Upper lobe of left lung (tissue), 6 donors: ENCODE results near the gene PACS1. TPM values are rescaled to one million over a fixed set of nuclear protein-coding genes. Genes with fewer than 3 reads are reported as not detected.

Experiments used
- ATAC-seq, 2 donors: fragments of 200-7000 bp; cut with Tn5 transposase; one replicate each; pipeline ENCODE4 v1.9.1; 2022; ENCODE audit warnings: mild to moderate bottlenecking in 2 of 2, moderate library complexity in 2 of 2; ENCODE audit not compliant: low FRiP score in 2 of 2
- DNase-seq, 2 donors: peaks; one replicate each; pipeline ENCODE4 v3.0.0-alpha.2; 2019 to 2020
- H3K27ac ChIP-seq, 4 donors: fragments of 200-600 bp; sonication (generic); one replicate each; pipeline ENCODE4 v1.5.1; 2016 to 2019
- H3K27me3 ChIP-seq, 4 donors: fragments of 200-600 bp; sonication (generic); one replicate each; pipeline ENCODE4 v1.5.1; 2017 to 2019
- H3K36me3 ChIP-seq, 4 donors: fragments of 200-600 bp; sonication (generic); one replicate each; pipeline ENCODE4 v1.5.1; 2016 to 2019
- H3K4me1 ChIP-seq, 4 donors: fragments of 200-600 bp; sonication (generic); one replicate each; pipeline ENCODE4 v1.5.1; 2018 to 2019
- H3K4me3 ChIP-seq, 4 donors: fragments of 200-600 bp; sonication (generic); one replicate each; pipeline ENCODE4 v1.5.1; 2017 to 2019; ENCODE audit warnings: mild to moderate bottlenecking in 2 of 4, moderate library complexity in 1 of 4
- H3K9me3 ChIP-seq, 4 donors: fragments of 200-600 bp; sonication (generic); one replicate each; pipeline ENCODE4 v1.5.1; 2018 to 2019
- EP300 ChIP-seq, 4 donors: sonication (generic); formaldehyde crosslinking; IDR thresholded peaks; one replicate each; pipeline ENCODE4 v1.5.1; 2017; ENCODE audit warnings: antibody characterized with exemption in 4 of 4, control low read depth in 2 of 4
- POLR2A ChIP-seq, 4 donors: fragments of 450-650 bp; IDR thresholded peaks; one replicate each; pipeline ENCODE4 v1.5.1; 2016 to 2017; ENCODE audit warnings: antibody characterized with exemption in 4 of 4, mild to moderate bottlenecking in 2 of 4
- POLR2AphosphoS5 ChIP-seq, 2 donors: sonication (generic); formaldehyde crosslinking; IDR thresholded peaks; one replicate each; pipeline ENCODE4 v1.5.1; 2017; ENCODE audit warnings: antibody characterized with exemption in 2 of 2
- WGBS, 2 donors: methylation state at CpG; one replicate each; pipeline ENCODE4 v1.1.5; 2017 to 2018; 5-methylcytosine and 5-hydroxymethylcytosine counted together
- total RNA-seq, 6 donors: library from RNA; depleted of rRNA in 4 of 6; stranded (reverse); fragments of >200 nt in 4 of 6; gene quantifications; one replicate each; pipeline versions ENCODE4 v1.1.0 to v1.2.1, GENCODE V29; 2016 to 2021
- TF ChIP-seq, protein P1 (sequence below), 6 experiments: fragments of 450-650 bp in 4 of 6; fragments of 200-600 bp in 2 of 6; sonication (generic) in 2 of 6; IDR thresholded peaks; one replicate each; pipeline ENCODE4 v1.5.1; 2016 to 2019; ENCODE audit warnings: antibody characterized with exemption in 6 of 6
- donor health status: DM: no; HTN: no; CAD: no; lungs with moderate emphysema.
- donor health status: DM: no; HTN: yes; CAD: no; lungs with severe emphysema.

Gene PACS1
- total RNA-seq, 6 donors from 2014 or later: 39.8 to 123 (median 51.1) TPM

DNA sequence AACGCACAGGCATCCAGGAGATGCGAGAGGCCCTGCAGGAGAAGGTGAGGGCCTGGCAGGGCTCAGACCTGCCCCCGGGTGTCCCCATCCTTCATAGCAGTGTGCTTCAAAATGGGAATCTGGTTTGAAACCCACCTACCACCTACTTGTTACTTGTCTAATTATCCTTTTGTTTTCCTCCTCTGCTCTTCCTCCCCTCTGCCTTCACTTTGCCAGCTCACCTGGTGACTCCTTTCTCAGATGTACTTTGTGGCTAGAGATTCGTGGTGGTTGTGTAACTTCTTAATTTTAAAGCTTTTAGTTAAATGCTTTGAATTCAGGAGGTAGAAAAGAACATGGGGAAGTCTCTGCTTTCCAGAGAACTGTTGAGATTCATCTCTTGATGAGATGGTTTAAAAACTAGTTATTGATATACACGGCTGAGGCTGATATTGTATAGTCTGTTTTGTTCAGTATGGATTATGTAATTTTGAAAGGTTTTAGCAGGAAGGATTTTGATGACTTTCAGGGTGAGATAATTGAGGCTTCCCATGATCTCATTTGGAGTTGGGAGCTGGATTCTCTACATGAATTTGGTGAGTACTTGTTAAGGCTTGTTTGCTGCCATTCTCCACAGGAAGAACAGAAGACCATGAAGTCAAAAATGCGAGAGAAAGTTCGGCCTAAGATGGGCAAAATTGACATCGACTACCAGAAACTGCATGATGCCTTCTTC lies 9.9 kb upstream of the PACS1 start:
- 78 to 84% methylated on average over 8 of the region's 8 CpGs for WGBS, 2 donors
- ATAC-seq: no peak
- no peaks in the 10 kb centered on the region for H3K4me1 ChIP-seq
- DNase-seq: no peak
- no peaks in the 10 kb centered on the region for H3K27me3 ChIP-seq
- no peak for TF ChIP-seq POLR2AphosphoS5 (IDR thresholded peaks at IDR 0.05)
- TF ChIP-seq POLR2A (IDR thresholded peaks at IDR 0.05): no peak
- TF ChIP-seq, protein P1, sequence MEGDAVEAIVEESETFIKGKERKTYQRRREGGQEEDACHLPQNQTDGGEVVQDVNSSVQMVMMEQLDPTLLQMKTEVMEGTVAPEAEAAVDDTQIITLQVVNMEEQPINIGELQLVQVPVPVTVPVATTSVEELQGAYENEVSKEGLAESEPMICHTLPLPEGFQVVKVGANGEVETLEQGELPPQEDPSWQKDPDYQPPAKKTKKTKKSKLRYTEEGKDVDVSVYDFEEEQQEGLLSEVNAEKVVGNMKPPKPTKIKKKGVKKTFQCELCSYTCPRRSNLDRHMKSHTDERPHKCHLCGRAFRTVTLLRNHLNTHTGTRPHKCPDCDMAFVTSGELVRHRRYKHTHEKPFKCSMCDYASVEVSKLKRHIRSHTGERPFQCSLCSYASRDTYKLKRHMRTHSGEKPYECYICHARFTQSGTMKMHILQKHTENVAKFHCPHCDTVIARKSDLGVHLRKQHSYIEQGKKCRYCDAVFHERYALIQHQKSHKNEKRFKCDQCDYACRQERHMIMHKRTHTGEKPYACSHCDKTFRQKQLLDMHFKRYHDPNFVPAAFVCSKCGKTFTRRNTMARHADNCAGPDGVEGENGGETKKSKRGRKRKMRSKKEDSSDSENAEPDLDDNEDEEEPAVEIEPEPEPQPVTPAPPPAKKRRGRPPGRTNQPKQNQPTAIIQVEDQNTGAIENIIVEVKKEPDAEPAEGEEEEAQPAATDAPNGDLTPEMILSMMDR (IDR thresholded peaks at IDR 0.05): no peak
- no peak for TF ChIP-seq EP300 (IDR thresholded peaks at IDR 0.05)
- no peak overlapping the region for H3K27ac ChIP-seq
- H3K9me3 ChIP-seq: no peaks in the 10 kb centered on the region
- peaks cover 64 to 100% (median 93%) of the 10 kb centered on the region in 4 donors for H3K36me3 ChIP-seq
- no peak overlapping the region for H3K4me3 ChIP-seq

DNA sequence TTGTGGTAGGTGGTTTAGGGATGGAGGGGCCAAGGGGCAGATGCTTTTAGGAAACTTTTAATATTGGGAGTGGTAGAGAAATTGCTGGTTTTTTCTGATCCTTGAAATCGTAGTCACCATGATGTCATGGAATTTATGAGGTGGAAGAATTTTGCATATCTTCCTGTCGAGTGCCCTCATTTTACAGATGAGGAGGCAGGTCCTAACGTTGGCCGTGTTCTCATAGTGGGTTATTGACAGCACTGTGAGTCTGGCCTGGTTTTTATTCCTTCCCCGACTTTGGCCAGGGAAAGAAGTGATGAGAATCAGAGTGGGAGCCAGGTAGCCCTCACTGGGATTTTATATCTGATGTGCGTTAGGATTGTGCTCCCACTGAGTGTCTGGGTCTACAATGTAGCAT lies 8.8 kb upstream of the PACS1 start:
- Histone ChIP-seq H3K27me3 (no peaks in the 10 kb centered on the region), H3K4me3 (no peak overlapping the region), H3K9me3 (no peaks in the 10 kb centered on the region), H3K27ac (no peak overlapping the region), H3K36me3 (peaks cover 61 to 100% (median 87%) of the 10 kb centered on the region in 4 donors), H3K4me1 (no peaks in the 10 kb centered on the region)
- DNase-seq (no peak), ATAC-seq (no peak)
- no peak for TF ChIP-seq EP300 (IDR thresholded peaks at IDR 0.05)
- TF ChIP-seq POLR2AphosphoS5 (IDR thresholded peaks at IDR 0.05): no peak
- no peak for TF ChIP-seq POLR2A (IDR thresholded peaks at IDR 0.05)
- TF ChIP-seq, protein P1 (IDR thresholded peaks at IDR 0.05): no peak
- WGBS, 2 donors: 86 to 88% methylated on average over 6 of the region's 6 CpGs

DNA sequence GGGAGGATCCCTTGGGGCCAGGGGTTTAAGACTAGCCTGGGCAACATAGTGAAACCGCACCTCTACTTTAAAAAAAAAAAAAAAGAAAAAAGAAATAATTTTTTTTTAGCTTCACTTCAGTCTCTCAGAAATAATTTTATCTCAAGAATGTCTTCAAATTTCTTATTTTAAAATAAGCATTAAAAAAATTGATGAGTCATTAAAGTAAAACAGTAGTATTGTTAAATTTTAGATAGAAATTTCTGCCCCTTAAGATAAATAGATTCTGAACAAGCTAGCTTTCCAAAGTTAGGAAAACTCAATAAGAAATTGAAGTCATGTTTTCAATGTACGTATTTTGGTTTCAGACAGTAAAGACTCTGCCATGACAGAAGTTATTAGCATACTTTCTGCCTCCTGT lies 7.7 kb upstream of the PACS1 start:
- DNase-seq (no peak), ATAC-seq (no peak)
- TF ChIP-seq EP300 (IDR thresholded peaks at IDR 0.05): no peak
- no peak for TF ChIP-seq POLR2A (IDR thresholded peaks at IDR 0.05)
- TF ChIP-seq, protein P1 (IDR thresholded peaks at IDR 0.05): no peak
- no peak for TF ChIP-seq POLR2AphosphoS5 (IDR thresholded peaks at IDR 0.05)
- H3K27ac ChIP-seq: no peak overlapping the region
- 97 to 98% methylated on average over 2 of the region's 2 CpGs for WGBS, 2 donors
- H3K36me3 ChIP-seq: peaks cover 53 to 100% (median 87%) of the 10 kb centered on the region in 4 donors
- peaks cover 0 to under 1% (median 0%) of the 10 kb centered on the region in 4 donors for H3K4me1 ChIP-seq
- H3K9me3 ChIP-seq: no peaks in the 10 kb centered on the region
- no peaks in the 10 kb centered on the region for H3K27me3 ChIP-seq
- H3K4me3 ChIP-seq: no peak overlapping the region

DNA sequence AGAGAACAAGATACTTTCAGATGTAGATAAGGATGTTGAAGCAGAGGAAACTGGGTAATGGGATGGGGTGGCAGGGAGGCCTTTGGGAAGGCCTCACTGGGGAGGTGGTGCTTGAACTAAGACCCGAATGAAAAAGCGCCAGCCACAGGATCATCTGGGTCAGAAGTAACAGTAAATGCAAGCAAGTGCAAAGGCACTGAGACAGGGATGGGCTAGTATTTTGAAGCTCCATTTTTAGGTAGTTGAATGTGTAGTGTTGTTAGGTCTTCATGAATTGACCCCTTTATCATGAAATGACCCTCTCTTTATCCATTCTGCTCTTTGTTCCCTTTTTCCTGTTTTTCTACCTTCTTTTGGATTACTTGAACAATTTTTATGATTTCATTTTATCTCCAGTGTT lies 6.2 kb upstream of the PACS1 start:
- H3K27me3 ChIP-seq: no peaks in the 10 kb centered on the region
- H3K36me3 ChIP-seq: peaks cover 47 to 100% (median 85%) of the 10 kb centered on the region in 4 donors
- no peak overlapping the region for H3K4me3 ChIP-seq
- no peak for DNase-seq
- TF ChIP-seq EP300 (IDR thresholded peaks at IDR 0.05) (no peak), POLR2AphosphoS5 (IDR thresholded peaks at IDR 0.05) (no peak), POLR2A (IDR thresholded peaks at IDR 0.05) (no peak)
- TF ChIP-seq, protein P1 (IDR thresholded peaks at IDR 0.05): no peak
- H3K4me1 ChIP-seq: peaks cover 11 to 15% (median 12%) of the 10 kb centered on the region in 4 donors
- WGBS, 2 donors: 98 to 100% methylated on average over 2 of the region's 2 CpGs
- no peaks in the 10 kb centered on the region for H3K9me3 ChIP-seq
- H3K27ac ChIP-seq: no peak overlapping the region
- ATAC-seq: no peak

DNA sequence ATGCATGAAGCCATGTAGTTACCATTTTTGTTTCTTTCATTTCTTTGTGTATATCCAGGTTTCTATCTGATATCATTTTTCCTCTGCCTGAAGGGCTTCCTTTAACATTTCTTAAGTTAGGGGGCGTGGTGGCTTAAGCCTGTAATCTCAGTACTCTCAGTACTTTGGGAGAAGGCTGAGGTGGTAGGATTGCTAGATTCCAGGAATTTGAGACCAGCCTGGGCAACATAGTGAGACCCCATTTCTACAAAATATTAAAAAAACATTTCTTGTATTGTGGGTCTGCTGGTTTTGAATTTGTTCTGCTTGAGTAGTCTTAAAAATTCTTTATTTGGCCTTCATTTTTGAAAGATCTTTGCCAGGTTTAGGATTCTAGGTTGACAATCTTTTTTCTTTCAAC lies 5.5 kb upstream of the PACS1 start:
- Histone ChIP-seq H3K4me1 (peaks cover 17 to 22% (median 19%) of the 10 kb centered on the region in 4 donors), H3K27me3 (no peaks in the 10 kb centered on the region), H3K27ac (no peak overlapping the region), H3K36me3 (peaks cover 40 to 93% (median 80%) of the 10 kb centered on the region in 4 donors), H3K9me3 (no peaks in the 10 kb centered on the region), H3K4me3 (no peak overlapping the region)
- no peak for ATAC-seq
- TF ChIP-seq EP300 (IDR thresholded peaks at IDR 0.05): no peak
- 95 to 100% methylated on average over 1 of the region's 1 CpG for WGBS, 2 donors
- no peak for DNase-seq
